GM12875 (cell line): ENCODE results near the gene SLC44A4.

Experiments used
- H3K4me3 ChIP-seq: one replicate; pipeline ENCODE4 v1.5.1; 2011; ENCODE audit warnings: low read depth, low read length, control low read depth
- CTCF ChIP-seq: IDR thresholded peaks from 2 replicates; pipeline ENCODE4 v1.5.1; 2011; ENCODE audit warnings: low read depth, mild to moderate bottlenecking, control low read depth, inconsistent platforms, low read length, moderate library complexity, borderline replicate concordance; ENCODE audit not compliant: insufficient read depth

Gene SLC44A4

GRCh38 chr6:31878222-31878621 is 575 bp downstream of the SLC44A4 start:
- H3K4me3 ChIP-seq: no peak overlapping the region

GRCh38 chr6:31877651-31878161 is 1.1 kb downstream of the SLC44A4 start:
- H3K4me3 ChIP-seq: no peak overlapping the region
- TF ChIP-seq CTCF: no peak

More at GRCh38 chr6:31878222-31878621, 575 bp downstream of the SLC44A4 start:
- no peak for TF ChIP-seq CTCF

DNA sequence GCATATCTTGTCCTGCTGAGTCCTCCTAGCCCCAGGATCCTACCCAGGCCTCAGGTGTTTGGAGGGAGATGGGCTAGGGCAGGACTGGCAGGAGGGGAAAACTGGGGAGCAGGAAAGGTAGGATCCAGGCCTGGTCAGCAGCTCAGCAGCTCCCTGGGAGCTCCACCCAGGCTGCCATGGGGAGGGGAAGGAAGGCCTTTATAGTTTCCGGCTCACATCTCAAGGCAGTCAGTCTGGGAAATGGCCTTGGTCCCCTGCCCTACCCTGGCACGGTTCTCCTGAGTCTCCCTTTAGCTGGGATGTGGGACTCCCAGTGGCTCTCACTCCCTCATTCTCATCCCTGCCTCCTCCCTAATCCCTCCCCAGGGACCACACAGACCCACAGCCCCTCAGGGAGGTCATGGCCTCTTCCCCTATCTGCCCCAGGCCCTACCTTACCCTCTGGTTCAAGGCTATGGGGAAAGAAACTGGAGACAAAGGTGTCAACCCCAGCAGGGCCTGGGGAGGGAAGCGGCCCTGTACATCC is 1.6 kb downstream of the SLC44A4 start:
- TF ChIP-seq CTCF: no peak
- no peak overlapping the region for H3K4me3 ChIP-seq

GRCh38 chr6:31876357-31876756 is 2.4 kb downstream of the SLC44A4 start:
- no peak overlapping the region for H3K4me3 ChIP-seq
- TF ChIP-seq CTCF: no peak

DNA sequence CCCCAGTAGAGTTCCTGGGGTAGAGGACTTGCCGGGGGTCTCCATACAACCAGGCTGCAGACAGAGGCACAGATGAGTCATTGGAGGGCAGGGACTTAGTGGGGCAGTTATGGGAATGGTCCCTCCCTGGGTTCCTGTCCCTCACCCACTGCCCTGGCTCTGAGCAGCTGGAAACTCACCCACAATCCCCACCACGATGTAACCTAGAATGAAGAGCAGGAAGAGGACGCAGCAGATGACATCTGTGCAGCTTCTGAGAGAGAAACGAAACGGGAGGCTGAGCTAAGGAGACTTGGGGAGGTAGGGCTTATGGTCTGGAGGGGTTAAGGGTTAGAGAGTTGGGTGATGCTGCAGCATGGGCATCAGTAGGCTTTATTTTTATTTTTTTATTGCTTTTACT is 2.9 kb downstream of the SLC44A4 start:
- H3K4me3 ChIP-seq: no peak overlapping the region
- TF ChIP-seq CTCF: no peak

- no peak for TF ChIP-seq CTCF
- H3K4me3 ChIP-seq: no peak overlapping the region
These were observed 3.8 kb downstream of the SLC44A4 start for GRCh38 chr6:31874836-31875572.
